Lung (tissue), 12 donors: ENCODE data around the gene MEG3. TPM values are rescaled to one million over a fixed set of nuclear protein-coding genes. Genes with fewer than 3 reads are reported as not detected.

Experiments
- ATAC-seq: fragments of 200-7000 bp; cut with Tn5 transposase; one replicate; pipeline ENCODE4 v1.9.1; 2020; ENCODE audit warnings: moderate number of reproducible peaks; ENCODE audit not compliant: insufficient read depth, low FRiP score
- DNase-seq, 3 donors: peaks; one replicate each; pipeline ENCODE4 v3.0.0-alpha.2; 2013 to 2017
- H3K27ac ChIP-seq, 2 donors: one replicate each; pipeline ENCODE4 v1.5.1; 2013; ENCODE audit warnings: mild to moderate bottlenecking in 2 of 2, moderate library complexity in 2 of 2, control low read depth in 1 of 2, inconsistent platforms in 1 of 2, low read depth in 1 of 2, low read length in 1 of 2
- H3K27me3 ChIP-seq, 3 donors: one replicate each; pipeline ENCODE4 v1.5.1; 2013; ENCODE audit warnings: low read length in 2 of 3; ENCODE audit not compliant: control insufficient read depth in 3 of 3, insufficient read depth in 3 of 3
- H3K36me3 ChIP-seq, 4 donors: one replicate each; pipeline ENCODE4 v1.5.1; 2013; ENCODE audit warnings: low read length in 4 of 4, mild to moderate bottlenecking in 1 of 4, moderate library complexity in 1 of 4; ENCODE audit not compliant: control insufficient read depth in 4 of 4, insufficient read depth in 4 of 4
- H3K4me1 ChIP-seq, 5 donors: one replicate each; pipeline ENCODE4 v1.5.1; 2013; ENCODE audit warnings: low read length in 5 of 5, mild to moderate bottlenecking in 2 of 5, moderate library complexity in 1 of 5; ENCODE audit not compliant: control insufficient read depth in 5 of 5, insufficient read depth in 5 of 5
- H3K4me3 ChIP-seq: one replicate; pipeline ENCODE4 v1.5.1; 2013; ENCODE audit warnings: mild to moderate bottlenecking, control low read depth, moderate library complexity
- H3K9ac ChIP-seq, 2 donors: one replicate each; pipeline ENCODE4 v1.5.1; 2013; ENCODE audit warnings: low read length in 2 of 2, control low read depth in 1 of 2; ENCODE audit not compliant: insufficient read depth in 1 of 2
- H3K9me3 ChIP-seq, 4 donors: one replicate each; pipeline ENCODE4 v1.5.1; 2013; ENCODE audit warnings: low read length in 3 of 4, mild to moderate bottlenecking in 1 of 4, moderate library complexity in 1 of 4; ENCODE audit not compliant: control insufficient read depth in 4 of 4, insufficient read depth in 3 of 4
- WGBS, 2 donors: extraction: QIAGEN DNeasy Blood & Tissue Kit; methylation state at CpG; one replicate each; pipeline ENCODE4 v1.1.7; 2013; 5-methylcytosine and 5-hydroxymethylcytosine counted together
- polyA plus RNA-seq, 2 donors: library from polyadenylated mRNA; stranded (reverse); fragments of 200-250 nt; gene quantifications; one replicate each; pipeline ENCODE4 v1.2.1, GENCODE V29; 2013
- total RNA-seq, 2 donors: library from RNA; depleted of rRNA in 1 of 2; stranded (reverse); fragments of >200 nt in 1 of 2; gene quantifications; one replicate each; pipeline ENCODE4 v1.2.1, GENCODE V29; 2014 to 2021
- TF ChIP-seq, protein P1 (sequence below): IDR thresholded peaks from 2 replicates; pipeline ENCODE4 v1.5.1; 2012; ENCODE audit warnings: mild to moderate bottlenecking; ENCODE audit errors: control extremely low read depth, extremely low read depth
- donor health status: control.
- donor health status: control.
- donor health status: Bipolar disorder and iron deficiency.
- donor health status: healthy.
- donor health status: DM: yes; HTN: yes; CAD: no.

The MEG3 gene
- total and polyA plus RNA-seq, 4 donors, result 5.9 to 267 (median 14.8) TPM

DNA sequence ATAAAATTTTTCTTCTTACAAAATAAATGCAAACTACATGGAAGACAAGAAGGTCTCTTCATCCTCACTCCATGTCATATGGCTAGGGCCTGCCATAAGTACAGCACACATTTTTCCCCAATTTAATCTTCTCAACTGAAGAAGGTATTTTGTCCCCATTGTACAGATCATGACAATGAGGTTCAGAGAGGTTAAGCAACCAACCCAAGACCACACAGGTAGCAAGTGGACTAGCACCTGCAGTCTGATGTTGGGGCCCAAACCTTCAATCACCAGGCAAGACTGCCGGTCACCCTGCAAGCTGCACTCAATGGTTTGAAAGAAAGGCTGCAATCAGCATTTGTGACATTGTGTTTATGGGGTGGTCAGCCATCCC is 6.5 kb upstream of the MEG3 start:
- Histone ChIP-seq H3K9me3 (peaks cover 0 to 5% (median 0%) of the 10 kb centered on the region in 4 donors), H3K27ac (no peak overlapping the region), H3K4me3 (no peak overlapping the region), H3K9ac (no peak overlapping the region), H3K27me3 (no peaks in the 10 kb centered on the region), H3K4me1 (peaks cover 0 to 52% (median 23%) of the 10 kb centered on the region in 5 donors), H3K36me3 (no peaks in the 10 kb centered on the region)
- ATAC-seq, result no peak
- TF ChIP-seq, protein P1, sequence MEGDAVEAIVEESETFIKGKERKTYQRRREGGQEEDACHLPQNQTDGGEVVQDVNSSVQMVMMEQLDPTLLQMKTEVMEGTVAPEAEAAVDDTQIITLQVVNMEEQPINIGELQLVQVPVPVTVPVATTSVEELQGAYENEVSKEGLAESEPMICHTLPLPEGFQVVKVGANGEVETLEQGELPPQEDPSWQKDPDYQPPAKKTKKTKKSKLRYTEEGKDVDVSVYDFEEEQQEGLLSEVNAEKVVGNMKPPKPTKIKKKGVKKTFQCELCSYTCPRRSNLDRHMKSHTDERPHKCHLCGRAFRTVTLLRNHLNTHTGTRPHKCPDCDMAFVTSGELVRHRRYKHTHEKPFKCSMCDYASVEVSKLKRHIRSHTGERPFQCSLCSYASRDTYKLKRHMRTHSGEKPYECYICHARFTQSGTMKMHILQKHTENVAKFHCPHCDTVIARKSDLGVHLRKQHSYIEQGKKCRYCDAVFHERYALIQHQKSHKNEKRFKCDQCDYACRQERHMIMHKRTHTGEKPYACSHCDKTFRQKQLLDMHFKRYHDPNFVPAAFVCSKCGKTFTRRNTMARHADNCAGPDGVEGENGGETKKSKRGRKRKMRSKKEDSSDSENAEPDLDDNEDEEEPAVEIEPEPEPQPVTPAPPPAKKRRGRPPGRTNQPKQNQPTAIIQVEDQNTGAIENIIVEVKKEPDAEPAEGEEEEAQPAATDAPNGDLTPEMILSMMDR, result no peak
- 98 to 100% methylated on average over 1 of the region's 1 CpG for WGBS, 2 donors
- DNase-seq, result no peak

DNA sequence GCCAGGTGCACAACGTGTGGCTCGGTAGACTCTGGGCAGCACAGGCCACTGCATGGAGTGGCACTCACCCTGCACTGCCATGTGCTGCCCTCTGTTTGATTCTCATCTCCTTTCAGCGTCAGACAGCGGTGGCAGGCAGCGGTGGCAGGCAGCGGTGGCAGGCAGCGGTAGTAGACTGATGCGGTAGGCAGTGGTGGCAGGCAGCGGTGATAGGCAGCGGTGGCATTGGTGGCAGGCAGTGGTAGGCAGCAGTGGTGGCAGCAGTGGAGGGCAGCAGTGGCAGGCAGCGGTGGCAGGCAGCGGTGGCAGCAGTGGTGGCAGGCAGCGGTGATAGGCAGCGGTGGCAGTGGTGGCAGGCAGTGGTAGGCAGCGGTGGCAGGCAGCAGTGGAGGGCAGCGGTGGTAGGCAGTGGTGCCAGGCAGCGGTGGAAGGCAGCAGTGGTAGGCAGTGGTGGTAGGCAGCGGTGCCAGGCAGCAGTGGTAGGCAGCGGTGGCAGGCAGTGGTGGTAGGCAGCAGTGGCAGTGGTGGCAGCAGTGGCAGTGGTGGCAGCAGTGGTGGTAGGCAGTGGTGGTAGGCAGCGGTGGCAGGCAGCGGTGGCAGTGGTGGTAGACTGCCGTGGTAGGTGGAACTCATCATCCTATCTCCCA is 6.0 kb upstream of the MEG3 start:
- no peak overlapping the region for H3K27ac ChIP-seq
- no peak overlapping the region for H3K4me3 ChIP-seq
- TF ChIP-seq, protein P1, result no peak
- DNase-seq (peak in 1 of 3 donors; percentile 1), ATAC-seq (no peak)
- H3K9ac ChIP-seq, result no peak overlapping the region
- H3K27me3 ChIP-seq, result no peaks in the 10 kb centered on the region
- H3K9me3 ChIP-seq, result peaks cover 0 to 5% (median 0%) of the 10 kb centered on the region in 4 donors
- no peaks in the 10 kb centered on the region for H3K36me3 ChIP-seq
- H3K4me1 ChIP-seq, result peaks cover 0 to 54% (median 23%) of the 10 kb centered on the region in 5 donors
- WGBS, 2 donors, result 97 to 98% methylated on average over 22 of the region's 22 CpGs

DNA sequence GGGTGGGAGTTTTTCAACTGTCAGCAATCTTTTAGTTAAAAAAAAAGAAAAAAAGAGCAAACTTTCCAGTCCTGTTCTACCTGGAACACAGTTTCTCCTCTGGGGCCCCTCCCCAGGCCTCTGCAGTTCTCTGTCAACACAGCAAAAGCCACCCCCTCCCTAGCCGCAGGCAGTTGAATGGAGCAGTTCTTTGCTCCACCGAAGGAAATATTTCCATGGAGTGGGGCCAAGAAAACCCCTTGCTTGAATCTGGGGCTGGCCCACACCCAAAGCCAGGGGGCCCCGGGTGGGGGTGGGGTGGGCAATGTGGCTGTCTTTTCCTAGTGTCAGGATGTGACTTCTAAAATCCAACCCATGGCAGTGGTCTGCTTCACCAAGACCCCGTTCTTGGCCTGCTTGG is 5.0 kb upstream of the MEG3 start:
- ATAC-seq (no peak), DNase-seq (peak; percentile 64 to 82 (median 70))
- peaks cover 0 to 5% (median 0%) of the 10 kb centered on the region in 4 donors for H3K9me3 ChIP-seq
- WGBS, 2 donors, result 52 to 67% methylated on average over 4 of the region's 4 CpGs
- no peak overlapping the region for H3K9ac ChIP-seq
- H3K36me3 ChIP-seq, result no peaks in the 10 kb centered on the region
- H3K4me1 ChIP-seq, result peaks cover 0 to 50% (median 23%) of the 10 kb centered on the region in 5 donors
- no peaks in the 10 kb centered on the region for H3K27me3 ChIP-seq
- TF ChIP-seq, protein P1, result no peak
- H3K27ac ChIP-seq, result no peak overlapping the region
- H3K4me3 ChIP-seq, result no peak overlapping the region
